ENCODE measurements around the gene CDHR5.
A peak's percentile ranks its signal among the peaks of the same experiment; 100 is the strongest.

The CDHR5 gene

DNA sequence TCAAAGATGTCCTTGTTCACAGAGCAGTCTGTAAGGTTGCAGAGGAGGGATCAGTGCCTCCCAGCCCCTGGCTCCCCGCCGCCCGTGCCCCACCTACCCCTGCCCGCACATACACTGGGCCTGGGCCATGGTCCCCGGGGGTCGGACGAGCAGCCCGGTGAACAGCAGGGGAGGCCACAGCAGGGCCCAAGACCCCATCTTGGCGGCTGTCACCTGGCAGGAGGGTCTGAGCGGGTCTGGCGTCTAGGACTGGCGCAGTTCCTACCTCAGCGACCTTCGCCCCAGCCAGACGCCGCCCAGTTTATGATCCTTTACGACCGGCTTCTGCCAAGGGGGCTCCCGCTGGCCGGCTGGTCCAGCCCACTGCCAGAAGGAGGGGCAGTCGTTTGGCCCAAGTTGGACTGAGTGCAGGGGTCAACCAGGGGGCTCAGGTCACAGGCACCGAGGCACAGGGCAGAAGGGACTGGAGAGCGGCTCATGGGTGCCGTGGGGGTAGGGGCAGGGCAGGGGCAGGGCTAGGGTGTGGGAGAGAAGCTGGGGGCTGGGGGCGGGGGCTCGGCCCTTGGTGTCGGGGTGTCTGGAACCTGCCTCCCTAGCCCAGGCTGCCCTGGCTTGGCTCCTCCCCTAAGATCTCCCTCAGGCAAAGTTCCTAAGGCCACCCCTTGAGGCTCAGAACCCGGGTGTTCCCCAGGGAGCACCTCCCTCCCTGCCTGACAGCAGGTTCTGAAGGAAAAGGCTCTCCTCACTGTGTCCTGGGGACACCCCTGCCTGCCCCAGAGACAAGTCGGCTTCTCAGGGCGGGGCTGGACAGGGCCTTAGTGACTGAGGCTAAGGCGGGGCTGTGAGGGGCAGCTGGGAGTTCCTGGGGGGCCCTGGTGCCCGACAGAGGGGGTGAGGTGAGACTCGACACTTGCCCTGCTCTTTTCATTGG lies at the start of gene CDHR5:
CDHR5 (minus strand) TSS at position 251 of the 931 bp plus-strand sequence; CDS start at position 198, 53 bp downstream.
- Mint-ChIP-seq H3K9me3 (no peaks in the 10 kb centered on the region), H3K27me3 (peaks cover 50% of the 10 kb centered on the region), H3K4me3 (no peak within 1 kb of the TSS), H3K36me3 (peaks cover 4% of the 10 kb centered on the region), H3K4me1 (peaks cover 20% of the 10 kb centered on the region), H3K27ac (peak within 1 kb of the TSS; percentile 14)
- CTCF ChIA-PET = no interaction called here
- no peak for DNase-seq

GRCh38 chr11:674406-674805 lies 49.7 kb upstream of the CDHR5 start:
- CTCF ChIA-PET = interaction anchor here (0.6 to 0.7 kb wide), 3 partner anchors 47 to 156 kb away, joined by 3 read pairs; no protein-coding TSS in a partner anchor

GRCh38 chr11:673866-674265 lies 49.1 kb upstream of the CDHR5 start:
- H3K27ac Mint-ChIP-seq = no peak overlapping the region
- CTCF ChIA-PET = interaction anchor here (0.6 to 0.7 kb wide), 2 partner anchors 48 to 50 kb away, joined by 3 read pairs; no protein-coding TSS in a partner anchor
- no peaks in the 10 kb centered on the region for H3K4me1 Mint-ChIP-seq
- H3K9me3 Mint-ChIP-seq = no peaks in the 10 kb centered on the region
- H3K27me3 Mint-ChIP-seq = no peaks in the 10 kb centered on the region
- H3K36me3 Mint-ChIP-seq = peaks cover 31% of the 10 kb centered on the region
- H3K4me3 Mint-ChIP-seq = no peak overlapping the region
- no peak for DNase-seq

More at GRCh38 chr11:674406-674805, 49.7 kb upstream of the CDHR5 start:
- H3K4me3 Mint-ChIP-seq = no peak overlapping the region
- H3K36me3 Mint-ChIP-seq = peaks cover 31% of the 10 kb centered on the region
- no peaks in the 10 kb centered on the region for H3K4me1 Mint-ChIP-seq
- H3K27ac Mint-ChIP-seq = no peak overlapping the region
- no peak for DNase-seq
- H3K27me3 Mint-ChIP-seq = no peaks in the 10 kb centered on the region
- H3K9me3 Mint-ChIP-seq = no peaks in the 10 kb centered on the region

DNA sequence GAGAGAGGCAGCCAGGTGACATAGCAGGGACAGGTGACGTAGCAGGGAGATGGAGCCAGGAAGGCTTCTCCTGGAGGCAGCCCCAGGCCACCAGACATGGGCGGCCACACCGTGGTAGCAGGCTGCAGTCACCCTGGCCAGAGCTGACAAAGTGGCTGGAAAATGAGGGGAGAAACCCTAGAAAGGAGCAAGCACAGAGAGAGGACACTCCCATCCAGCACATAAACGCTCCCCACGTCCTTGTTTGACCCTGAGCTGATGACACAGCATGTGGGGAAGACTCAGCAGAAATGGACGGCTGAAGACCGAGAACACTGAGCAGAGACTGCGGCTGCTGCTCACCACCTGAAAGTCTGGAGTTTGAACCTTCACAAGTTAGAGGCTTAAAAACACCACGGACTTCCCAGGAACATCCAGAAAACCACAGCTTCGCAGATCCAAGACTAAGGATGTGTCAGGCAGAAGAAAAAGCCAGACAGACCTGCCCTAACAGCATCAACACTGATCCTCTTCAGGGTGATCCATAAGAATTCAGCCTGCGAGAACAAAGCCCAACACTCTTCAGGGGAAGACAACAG lies 41.0 kb upstream of the CDHR5 start:
- H3K9me3 Mint-ChIP-seq = no peaks in the 10 kb centered on the region
- H3K27ac Mint-ChIP-seq = no peak overlapping the region
- H3K27me3 Mint-ChIP-seq = no peaks in the 10 kb centered on the region
- H3K4me3 Mint-ChIP-seq = no peak overlapping the region
- CTCF ChIA-PET = interaction anchor here (1.1 kb wide), 1 partner anchor 12 kb away, joined by 3 read pairs; no protein-coding TSS in a partner anchor
- H3K36me3 Mint-ChIP-seq = peaks cover 25% of the 10 kb centered on the region
- no peaks in the 10 kb centered on the region for H3K4me1 Mint-ChIP-seq
- DNase-seq = no peak

GRCh38 chr11:665062-665703 lies 40.4 kb upstream of the CDHR5 start:
- Mint-ChIP-seq H3K4me1 (no peaks in the 10 kb centered on the region), H3K4me3 (no peak overlapping the region), H3K27me3 (no peaks in the 10 kb centered on the region), H3K27ac (no peak overlapping the region), H3K9me3 (no peaks in the 10 kb centered on the region), H3K36me3 (peaks cover 25% of the 10 kb centered on the region)
- CTCF ChIA-PET = interaction anchor here (1.1 kb wide), 1 partner anchor 13 kb away, joined by 3 read pairs; no protein-coding TSS in a partner anchor
- no peak for DNase-seq

DNA sequence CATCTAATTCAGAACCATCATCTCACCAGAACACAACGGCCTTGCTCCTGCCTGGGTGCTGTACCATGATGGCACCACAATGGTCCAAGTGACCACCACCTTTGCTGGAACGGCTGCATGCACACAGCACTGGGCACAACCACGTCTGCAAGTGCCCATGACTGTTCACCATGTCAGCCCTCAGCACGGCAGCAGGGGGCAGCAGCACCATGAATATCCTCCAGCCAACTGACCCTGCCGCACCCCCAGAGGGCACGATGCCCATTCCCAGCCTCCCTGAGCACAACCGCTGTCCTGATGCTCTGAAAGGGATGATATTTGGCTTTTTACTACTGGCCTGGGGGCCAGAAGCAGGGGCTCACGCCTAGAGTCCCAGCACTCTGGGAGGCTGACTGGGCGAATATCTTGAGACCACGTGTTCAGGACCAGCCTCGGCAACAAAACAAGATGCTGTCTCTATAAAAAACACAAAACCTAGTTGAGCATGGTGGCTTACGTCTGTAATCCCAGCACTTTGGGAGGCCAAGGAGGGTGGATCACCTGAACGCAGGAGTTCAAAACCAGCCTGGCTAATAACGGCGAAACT lies 38.0 kb upstream of the CDHR5 start:
- CTCF ChIA-PET = interaction anchor here (0.6 to 2.0 kb wide), 4 partner anchors 16 to 61 kb away, joined by 3 to 13 read pairs (median 4); no protein-coding TSS in a partner anchor
- Mint-ChIP-seq H3K9me3 (no peaks in the 10 kb centered on the region), H3K4me1 (no peaks in the 10 kb centered on the region), H3K27ac (no peak overlapping the region), H3K4me3 (no peak overlapping the region), H3K27me3 (no peaks in the 10 kb centered on the region), H3K36me3 (peaks cover 24% of the 10 kb centered on the region)
- DNase-seq = peak; percentile 65

DNA sequence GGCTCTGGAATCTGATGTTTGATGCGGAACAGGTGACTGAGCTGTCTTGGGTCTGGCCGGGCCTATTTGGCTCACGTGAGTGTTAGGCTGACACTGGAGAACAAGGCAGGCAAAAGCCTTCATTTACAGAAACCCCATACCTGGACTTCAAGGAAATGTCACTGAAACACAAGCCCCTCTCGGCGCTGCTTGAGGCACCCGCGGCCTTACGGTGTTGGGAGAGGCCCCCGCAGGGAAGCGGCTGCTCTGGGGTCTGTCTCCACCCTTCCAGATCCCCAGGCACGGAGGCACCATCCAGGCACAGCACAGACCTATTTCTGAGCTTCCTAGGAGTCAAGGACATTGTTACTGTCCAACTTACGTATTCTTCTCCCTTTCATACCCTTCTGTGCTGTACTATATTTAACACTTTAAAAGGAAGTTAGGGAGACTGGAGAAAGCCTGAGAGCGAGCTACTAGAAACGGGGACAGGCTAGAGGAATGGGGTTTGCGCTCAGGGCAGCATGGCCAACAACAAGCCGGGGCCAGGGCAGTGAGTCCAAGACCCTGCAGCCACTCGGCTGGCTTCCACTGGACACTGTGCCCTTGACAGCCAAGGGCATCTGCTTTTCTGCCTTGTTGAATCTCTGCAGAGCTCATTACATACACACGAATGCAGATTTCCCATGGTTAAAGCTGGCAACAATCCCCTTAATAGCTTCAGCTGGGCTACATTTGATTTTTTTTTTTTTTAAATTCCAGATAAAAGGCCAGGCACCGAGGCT lies 36.1 kb upstream of the CDHR5 start:
- DNase-seq = no peak
- Mint-ChIP-seq H3K9me3 (no peaks in the 10 kb centered on the region), H3K27me3 (no peaks in the 10 kb centered on the region), H3K36me3 (peaks cover 18% of the 10 kb centered on the region), H3K27ac (no peak overlapping the region), H3K4me3 (no peak overlapping the region), H3K4me1 (no peaks in the 10 kb centered on the region)
- CTCF ChIA-PET = interaction anchor here (0.6 to 2.0 kb wide), 4 partner anchors 30 to 592 kb away, joined by 3 to 13 read pairs (median 6); no protein-coding TSS in a partner anchor

- no peaks in the 10 kb centered on the region for H3K4me1 Mint-ChIP-seq
- H3K36me3 Mint-ChIP-seq = peaks cover 12% of the 10 kb centered on the region
- H3K27me3 Mint-ChIP-seq = no peaks in the 10 kb centered on the region
- no peak overlapping the region for H3K4me3 Mint-ChIP-seq
- no peak for DNase-seq
- CTCF ChIA-PET = interaction anchor here (1.4 kb wide), 1 partner anchor 31 kb away, joined by 7 read pairs; no protein-coding TSS in a partner anchor
- H3K27ac Mint-ChIP-seq = no peak overlapping the region
- no peaks in the 10 kb centered on the region for H3K9me3 Mint-ChIP-seq
These were observed 35.5 kb upstream of the CDHR5 start for GRCh38 chr11:660281-660680.

DNA sequence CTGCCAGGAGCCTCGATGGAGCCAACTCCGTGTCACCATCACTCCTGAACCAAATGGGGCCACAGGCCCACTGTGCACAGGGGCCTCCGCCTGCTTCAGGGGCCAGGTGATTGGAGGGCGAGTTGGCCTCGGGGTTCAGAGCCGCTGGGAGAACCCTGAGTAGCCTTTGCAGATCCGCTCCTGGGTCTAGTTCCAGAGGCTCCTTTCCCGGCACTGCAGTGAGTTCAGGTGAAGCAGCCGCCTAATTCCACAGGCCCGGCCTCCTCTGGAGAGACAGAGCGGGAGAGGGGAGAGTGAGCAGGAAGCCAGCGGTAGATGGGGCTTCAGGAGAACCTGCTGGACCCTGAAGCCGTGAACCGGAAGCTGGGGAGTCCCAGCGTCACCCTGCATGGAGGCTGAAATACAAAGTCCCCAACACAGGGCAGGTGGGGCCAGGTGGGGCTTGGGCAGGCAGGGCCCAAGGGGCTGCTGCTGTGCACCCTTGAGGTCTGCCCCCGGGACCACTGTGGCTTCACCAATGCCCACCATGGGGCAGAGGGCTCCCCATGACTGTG lies 34.9 kb upstream of the CDHR5 start:
- H3K36me3 Mint-ChIP-seq = peaks cover 12% of the 10 kb centered on the region
- CTCF ChIA-PET = no interaction called here
- no peak overlapping the region for H3K4me3 Mint-ChIP-seq
- no peaks in the 10 kb centered on the region for H3K4me1 Mint-ChIP-seq
- DNase-seq = no peak
- no peaks in the 10 kb centered on the region for H3K27me3 Mint-ChIP-seq
- H3K27ac Mint-ChIP-seq = peak overlapping the region; percentile 37
- H3K9me3 Mint-ChIP-seq = no peaks in the 10 kb centered on the region

- no peaks in the 10 kb centered on the region for H3K9me3 Mint-ChIP-seq
- H3K27ac Mint-ChIP-seq = no peak overlapping the region
- H3K36me3 Mint-ChIP-seq = peaks cover 9% of the 10 kb centered on the region
- no peaks in the 10 kb centered on the region for H3K4me1 Mint-ChIP-seq
- no peak for DNase-seq
- no peaks in the 10 kb centered on the region for H3K27me3 Mint-ChIP-seq
- CTCF ChIA-PET = interaction anchor here (0.6 kb wide), 1 partner anchor 151 kb away, joined by 3 read pairs; no protein-coding TSS in a partner anchor
- no peak overlapping the region for H3K4me3 Mint-ChIP-seq
These were observed 33.0 kb upstream of the CDHR5 start for GRCh38 chr11:657691-658126.

DNA sequence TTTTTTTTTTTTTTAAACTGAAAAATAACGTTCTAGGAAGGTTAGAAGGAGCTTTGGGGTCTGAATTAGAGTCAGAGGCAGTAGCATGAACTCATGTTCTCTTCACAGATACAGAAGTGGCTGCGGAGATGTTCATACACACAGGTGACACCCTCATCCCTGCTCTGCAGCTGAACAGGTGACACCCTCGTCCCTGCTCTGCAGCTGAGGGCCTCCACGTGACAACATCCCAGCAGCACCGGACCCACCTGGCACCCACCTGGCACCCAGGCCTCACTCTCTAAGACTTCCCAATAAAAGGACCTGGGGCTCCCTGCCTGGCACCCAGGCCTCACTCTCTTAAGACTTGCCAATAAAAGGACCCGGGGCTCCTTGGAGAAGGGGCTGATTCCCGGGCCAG lies 32.1 kb upstream of the CDHR5 start:
- Mint-ChIP-seq H3K27ac (no peak overlapping the region), H3K4me3 (no peak overlapping the region), H3K27me3 (no peaks in the 10 kb centered on the region), H3K4me1 (no peaks in the 10 kb centered on the region), H3K9me3 (no peaks in the 10 kb centered on the region), H3K36me3 (peaks cover 7% of the 10 kb centered on the region)
- CTCF ChIA-PET = interaction anchor here (1.1 kb wide), 1 partner anchor 66 kb away, joined by 3 read pairs; no protein-coding TSS in a partner anchor
- no peak for DNase-seq

DNA sequence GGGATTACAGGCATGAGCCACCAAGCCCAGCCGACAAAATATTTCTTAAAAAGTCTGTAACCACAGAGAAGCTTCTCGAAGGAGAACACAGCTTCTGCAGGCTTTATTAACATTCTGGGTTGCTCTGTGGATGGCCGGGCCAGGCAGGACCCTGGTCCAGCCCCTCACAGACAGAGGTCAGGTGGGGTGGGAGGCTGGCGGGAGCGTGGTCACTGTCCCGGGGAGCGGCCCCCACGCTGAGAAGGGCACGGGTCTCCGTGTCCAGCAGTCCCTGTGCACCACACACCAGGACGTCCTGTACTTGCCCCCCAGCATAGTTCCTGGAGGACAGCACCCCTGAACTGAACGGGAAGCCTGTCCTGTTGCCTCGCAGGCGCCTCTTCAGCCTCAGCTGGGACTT lies 31.7 kb upstream of the CDHR5 start:
- DNase-seq = no peak
- Mint-ChIP-seq H3K4me1 (no peaks in the 10 kb centered on the region), H3K9me3 (no peaks in the 10 kb centered on the region), H3K27me3 (no peaks in the 10 kb centered on the region), H3K36me3 (peaks cover 6% of the 10 kb centered on the region), H3K4me3 (no peak overlapping the region), H3K27ac (no peak overlapping the region)
- CTCF ChIA-PET = interaction anchor here (1.1 kb wide), 1 partner anchor 66 kb away, joined by 3 read pairs; no protein-coding TSS in a partner anchor
